Mammary epithelial cell (primary cell): ENCODE results near the gene CELSR1.

Source experiments
- EZH2 ChIP-seq: IDR thresholded peaks from 2 replicates; pipeline ENCODE4 v1.6.1; 2012; ENCODE audit warnings: low read length, inconsistent platforms, borderline replicate concordance
- TF ChIP-seq, protein P1 (sequence below), 2 donors: IDR thresholded peaks in 1 of 2; conservative IDR thresholded peaks in 1 of 2; 2 replicates each; pipeline ENCODE4 v1.5.1; 2011 to 2012; ENCODE audit warnings: inconsistent platforms in 2 of 2, low read length in 2 of 2, mild to moderate bottlenecking in 2 of 2, control low read depth in 1 of 2, low read depth in 1 of 2; ENCODE audit not compliant: insufficient read depth in 1 of 2; ENCODE audit errors: extremely low read depth in 1 of 2

DNA sequence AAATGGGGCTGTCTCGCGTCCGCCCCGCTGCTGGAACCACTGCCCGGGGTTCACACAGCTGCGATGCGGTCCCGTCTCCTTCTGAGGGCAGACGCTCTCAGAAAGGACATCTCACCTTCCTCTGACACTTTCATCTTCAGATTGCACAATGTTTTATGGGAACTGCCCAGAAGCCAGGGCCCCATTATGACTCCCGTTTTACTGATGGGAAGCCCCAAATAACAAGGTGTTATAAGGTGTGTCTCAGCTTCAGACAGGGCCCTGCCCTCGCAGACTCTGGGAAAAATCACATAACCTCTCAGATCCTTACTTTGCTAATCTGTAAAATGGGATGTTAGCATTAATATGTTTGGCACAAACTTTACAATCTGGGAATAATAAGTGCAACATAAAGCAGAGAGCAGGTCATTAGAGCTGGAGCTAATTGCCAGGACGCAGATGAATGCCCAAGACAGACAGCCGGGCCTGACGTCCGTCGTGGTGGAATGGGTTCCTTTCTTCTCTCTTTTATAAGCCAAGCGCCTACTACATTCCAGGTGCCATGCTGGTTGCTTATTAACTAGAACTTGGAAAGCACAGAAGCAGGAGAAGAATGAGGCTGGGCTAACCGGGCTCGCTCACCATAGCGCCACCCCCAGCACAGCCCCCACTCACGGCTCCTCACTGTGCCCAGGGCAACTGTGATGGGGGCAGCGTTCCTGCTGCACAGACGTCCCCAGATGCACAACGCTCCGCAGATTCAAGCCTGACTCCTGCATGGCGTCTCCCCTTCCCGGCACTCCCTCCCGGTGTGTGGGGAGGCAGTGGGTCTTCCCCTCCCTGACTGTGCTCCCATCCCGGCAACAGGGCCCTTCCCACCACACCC, 158.1 kb downstream of the CELSR1 start:
- TF ChIP-seq, protein P1, sequence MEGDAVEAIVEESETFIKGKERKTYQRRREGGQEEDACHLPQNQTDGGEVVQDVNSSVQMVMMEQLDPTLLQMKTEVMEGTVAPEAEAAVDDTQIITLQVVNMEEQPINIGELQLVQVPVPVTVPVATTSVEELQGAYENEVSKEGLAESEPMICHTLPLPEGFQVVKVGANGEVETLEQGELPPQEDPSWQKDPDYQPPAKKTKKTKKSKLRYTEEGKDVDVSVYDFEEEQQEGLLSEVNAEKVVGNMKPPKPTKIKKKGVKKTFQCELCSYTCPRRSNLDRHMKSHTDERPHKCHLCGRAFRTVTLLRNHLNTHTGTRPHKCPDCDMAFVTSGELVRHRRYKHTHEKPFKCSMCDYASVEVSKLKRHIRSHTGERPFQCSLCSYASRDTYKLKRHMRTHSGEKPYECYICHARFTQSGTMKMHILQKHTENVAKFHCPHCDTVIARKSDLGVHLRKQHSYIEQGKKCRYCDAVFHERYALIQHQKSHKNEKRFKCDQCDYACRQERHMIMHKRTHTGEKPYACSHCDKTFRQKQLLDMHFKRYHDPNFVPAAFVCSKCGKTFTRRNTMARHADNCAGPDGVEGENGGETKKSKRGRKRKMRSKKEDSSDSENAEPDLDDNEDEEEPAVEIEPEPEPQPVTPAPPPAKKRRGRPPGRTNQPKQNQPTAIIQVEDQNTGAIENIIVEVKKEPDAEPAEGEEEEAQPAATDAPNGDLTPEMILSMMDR (conservative IDR thresholded peaks at IDR 0.05 in 1 of 2, IDR thresholded peaks at IDR 0.05 in 1 of 2; ENCODE audit: extremely low read depth in 1 of 2, insufficient read depth in 1 of 2, low read depth in 1 of 2, low read length in 2 of 2): no peak
- no peak for TF ChIP-seq EZH2
